Stimulated activated effector memory CD8-positive, alpha-beta T cell treated with anti-CD3 and anti-CD28 coated beads, Interleukin-12 subunit alpha, Interleukin-12 subunit beta, amount 100 ng/mL, for 72 hours (primary cell): Measurements from ENCODE around the gene BRICD5.
"Not testable (repeated sequence)": the region's sequence is repeated elsewhere in the genome, so short reads cannot be mapped to it uniquely, and the experiment has no call there.

Source experiments
- ATAC-seq: fragments of 150-1000 bp; cut with Tn5 transposase; 2 replicates; pipeline ENCODE4 v1.10.0; 2021
- DNase-seq, 2 donors: peaks; one replicate each; pipeline ENCODE4 v3.0.0; 2021 to 2022; ENCODE audit warnings: low spot score in 2 of 2
- H3K27ac Mint-ChIP-seq: one replicate; pipeline ENCODE4 v1.8.0; 2022; ENCODE audit warnings: mild to moderate bottlenecking, mixed read lengths
- H3K36me3 Mint-ChIP-seq: one replicate; pipeline ENCODE4 v1.8.0; 2022; ENCODE audit warnings: mild to moderate bottlenecking, mixed read lengths
- H3K4me1 Mint-ChIP-seq: one replicate; pipeline ENCODE4 v1.8.0; 2022; ENCODE audit warnings: mixed read lengths
- H3K4me3 Mint-ChIP-seq: one replicate; pipeline ENCODE4 v1.8.0; 2022; ENCODE audit warnings: mild to moderate bottlenecking, mixed read lengths
- H3K9me3 Mint-ChIP-seq: one replicate; pipeline ENCODE4 v1.8.0; 2022; ENCODE audit warnings: mixed read lengths

The BRICD5 gene

GRCh38 chr16:2212362-2213324, 2.0 kb upstream of the BRICD5 start:
- Mint-ChIP-seq H3K4me3 (peak overlapping the region; percentile 69), H3K4me1 (peaks cover 26% of the 10 kb centered on the region), H3K9me3 (no peaks in the 10 kb centered on the region), H3K36me3 (peaks cover 49% of the 10 kb centered on the region), H3K27ac (peak overlapping the region; percentile 84)
- DNase-seq (no peak), ATAC-seq (no peak)

DNA sequence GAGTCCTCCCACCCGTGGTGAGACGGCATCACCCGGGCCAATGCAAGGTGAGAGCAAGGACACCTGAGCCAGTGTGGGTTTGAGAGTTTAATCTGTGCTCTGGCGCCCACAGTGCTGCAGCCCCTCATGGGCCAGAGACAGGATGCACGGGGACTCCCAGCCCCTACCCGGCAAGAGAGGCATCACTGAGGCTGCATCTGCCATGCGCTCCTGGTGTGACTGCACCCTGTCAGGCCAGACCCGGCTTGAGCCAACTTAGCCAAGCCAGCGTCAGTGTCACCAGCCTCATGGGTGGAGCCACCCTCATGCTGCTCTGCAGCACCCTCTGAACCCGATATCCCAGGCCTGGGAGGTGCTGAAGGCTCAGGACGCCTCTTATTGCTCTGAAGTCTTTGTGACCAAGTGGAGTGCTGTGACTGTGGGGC, 1.3 kb upstream of the BRICD5 start:
- Mint-ChIP-seq H3K4me3 (peak overlapping the region; percentile 69), H3K27ac (peak overlapping the region; percentile 84), H3K4me1 (peaks cover 31% of the 10 kb centered on the region), H3K9me3 (no peaks in the 10 kb centered on the region), H3K36me3 (peaks cover 56% of the 10 kb centered on the region)
- DNase-seq (no peak), ATAC-seq (no peak)

DNA sequence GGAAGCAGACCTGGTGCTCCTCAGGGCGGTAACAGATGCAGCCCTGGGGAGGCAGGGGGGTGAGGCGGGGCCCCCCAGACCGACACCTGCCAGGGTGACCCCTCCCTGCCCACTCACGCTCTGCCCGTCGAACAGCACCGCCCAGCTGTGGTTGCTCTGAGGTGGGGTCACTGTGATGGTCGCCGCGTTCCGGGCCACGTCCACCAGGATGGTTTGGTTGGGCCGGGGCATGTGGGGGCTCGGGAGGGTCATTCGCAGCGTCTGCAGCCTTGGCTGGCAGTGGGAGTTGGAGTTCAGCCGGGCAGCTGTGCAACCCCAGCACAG, 692 bp downstream of the BRICD5 start:
- DNase-seq (no peak), ATAC-seq (no peak)
- H3K4me3 Mint-ChIP-seq, result no peak overlapping the region
- peaks cover 52% of the 10 kb centered on the region for H3K36me3 Mint-ChIP-seq
- H3K4me1 Mint-ChIP-seq, result peaks cover 38% of the 10 kb centered on the region
- peak overlapping the region; percentile 76 for H3K27ac Mint-ChIP-seq
- no peaks in the 10 kb centered on the region for H3K9me3 Mint-ChIP-seq

- Mint-ChIP-seq H3K9me3 (no peaks in the 10 kb centered on the region), H3K36me3 (peaks cover 51% of the 10 kb centered on the region), H3K4me1 (peaks cover 43% of the 10 kb centered on the region), H3K27ac (no peak overlapping the region), H3K4me3 (no peak overlapping the region)
- no peak for ATAC-seq
- DNase-seq, result no peak
Measured at GRCh38 chr16:2209258-2210008, 1.2 kb downstream of the BRICD5 start.

GRCh38 chr16:2208772-2209171, 1.9 kb downstream of the BRICD5 start:
- peaks cover 46% of the 10 kb centered on the region for H3K4me1 Mint-ChIP-seq
- DNase-seq, result no peak
- H3K36me3 Mint-ChIP-seq, result peaks cover 55% of the 10 kb centered on the region
- no peak for ATAC-seq
- no peak overlapping the region for H3K4me3 Mint-ChIP-seq
- no peaks in the 10 kb centered on the region for H3K9me3 Mint-ChIP-seq
- H3K27ac Mint-ChIP-seq, result no peak overlapping the region

GRCh38 chr16:2208308-2208707, 2.4 kb downstream of the BRICD5 start:
- Mint-ChIP-seq H3K4me3 (peak overlapping the region; percentile 75), H3K9me3 (no peaks in the 10 kb centered on the region), H3K27ac (no peak overlapping the region), H3K4me1 (peaks cover 47% of the 10 kb centered on the region), H3K36me3 (peaks cover 52% of the 10 kb centered on the region)
- no peak for DNase-seq
- no peak for ATAC-seq

DNA sequence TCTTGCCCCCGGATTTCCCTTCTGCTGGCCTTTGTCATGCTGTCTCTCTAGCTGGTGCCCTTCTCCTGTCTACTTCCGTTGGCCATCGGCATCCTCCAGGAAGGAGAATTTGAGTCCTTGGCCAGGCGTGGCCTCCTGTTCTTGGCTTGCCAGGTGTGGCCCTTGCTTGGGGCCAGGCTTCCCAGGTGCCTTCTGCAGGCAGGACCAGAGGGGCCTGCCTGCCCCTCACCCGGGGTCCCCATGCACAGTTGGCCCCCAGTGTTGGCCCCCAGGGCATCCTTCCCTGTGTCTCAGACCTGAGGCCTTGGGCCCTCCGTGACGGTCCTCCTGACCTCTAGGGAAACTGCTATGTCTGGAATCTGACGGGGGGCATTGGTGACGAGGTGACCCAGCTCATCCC, 2.8 kb downstream of the BRICD5 start:
- Mint-ChIP-seq H3K27ac (peak overlapping the region; percentile 69), H3K4me1 (peaks cover 44% of the 10 kb centered on the region), H3K4me3 (peak overlapping the region; percentile 75), H3K9me3 (no peaks in the 10 kb centered on the region), H3K36me3 (peaks cover 47% of the 10 kb centered on the region)
- no peak for DNase-seq
- no peak for ATAC-seq

DNA sequence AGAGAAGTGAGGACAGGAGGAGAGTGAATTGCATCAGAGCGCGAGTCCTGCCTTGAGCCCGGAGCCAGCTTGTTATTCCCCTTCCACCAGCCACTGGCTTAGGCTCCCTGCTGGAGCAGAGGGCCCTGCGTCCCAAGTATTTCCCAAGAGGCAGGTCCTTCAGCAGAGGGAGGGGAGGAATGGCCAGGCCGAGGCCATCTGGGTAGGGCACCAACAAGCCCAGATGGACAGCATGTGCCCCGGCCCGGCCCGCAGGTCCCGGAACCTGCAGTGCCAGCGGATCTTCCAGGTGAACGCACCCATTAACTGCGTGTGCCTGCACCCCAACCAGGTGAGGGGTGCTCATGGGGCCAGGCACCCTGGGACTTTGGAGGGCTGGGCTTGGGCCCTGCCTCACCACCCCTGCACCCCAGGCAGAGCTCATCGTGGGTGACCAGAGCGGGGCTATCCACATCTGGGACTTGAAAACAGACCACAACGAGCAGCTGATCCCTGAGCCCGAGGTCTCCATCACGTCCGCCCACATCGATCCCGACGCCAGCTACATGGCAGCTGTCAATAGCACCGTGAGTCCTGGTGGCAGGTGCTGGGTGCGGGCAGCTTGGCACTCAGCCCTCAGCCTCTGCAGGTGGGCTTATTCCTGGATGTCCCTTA, 3.8 kb downstream of the BRICD5 start:
- H3K4me3 Mint-ChIP-seq, result peak overlapping the region; percentile 75
- H3K9me3 Mint-ChIP-seq, result no peaks in the 10 kb centered on the region
- peaks cover 34% of the 10 kb centered on the region for H3K4me1 Mint-ChIP-seq
- ATAC-seq, result no peak
- peaks cover 39% of the 10 kb centered on the region for H3K36me3 Mint-ChIP-seq
- no peak for DNase-seq
- peak overlapping the region; percentile 80 for H3K27ac Mint-ChIP-seq

- H3K9me3 Mint-ChIP-seq, result no peaks in the 10 kb centered on the region
- peaks cover 34% of the 10 kb centered on the region for H3K36me3 Mint-ChIP-seq
- peak overlapping the region; percentile 80 for H3K27ac Mint-ChIP-seq
- H3K4me3 Mint-ChIP-seq, result peak overlapping the region; percentile 75
- ATAC-seq (no peak), DNase-seq (no peak)
- H3K4me1 Mint-ChIP-seq, result peaks cover 31% of the 10 kb centered on the region
Measured at GRCh38 chr16:2206420-2206779, 4.3 kb downstream of the BRICD5 start.

DNA sequence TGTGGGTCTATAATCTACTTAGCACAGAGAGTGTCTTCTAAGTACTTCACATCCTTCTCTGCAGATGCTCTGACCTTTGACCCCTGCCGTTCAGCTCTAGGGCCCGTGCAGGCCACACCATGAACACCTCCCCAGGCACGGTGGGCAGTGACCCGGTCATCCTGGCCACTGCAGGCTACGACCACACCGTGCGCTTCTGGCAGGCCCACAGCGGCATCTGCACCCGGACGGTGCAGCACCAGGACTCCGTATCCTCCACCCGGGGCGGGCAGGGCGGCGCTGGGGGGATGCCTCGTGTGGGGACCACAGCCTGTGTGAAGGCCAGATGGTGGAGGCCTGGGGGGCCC, 4.7 kb downstream of the BRICD5 start:
- Mint-ChIP-seq H3K27ac (peak overlapping the region; percentile 80), H3K36me3 (peaks cover 34% of the 10 kb centered on the region), H3K9me3 (no peaks in the 10 kb centered on the region), H3K4me1 (peaks cover 31% of the 10 kb centered on the region), H3K4me3 (peak overlapping the region; percentile 75)
- DNase-seq, result no peak
- ATAC-seq, result peak; percentile 3

DNA sequence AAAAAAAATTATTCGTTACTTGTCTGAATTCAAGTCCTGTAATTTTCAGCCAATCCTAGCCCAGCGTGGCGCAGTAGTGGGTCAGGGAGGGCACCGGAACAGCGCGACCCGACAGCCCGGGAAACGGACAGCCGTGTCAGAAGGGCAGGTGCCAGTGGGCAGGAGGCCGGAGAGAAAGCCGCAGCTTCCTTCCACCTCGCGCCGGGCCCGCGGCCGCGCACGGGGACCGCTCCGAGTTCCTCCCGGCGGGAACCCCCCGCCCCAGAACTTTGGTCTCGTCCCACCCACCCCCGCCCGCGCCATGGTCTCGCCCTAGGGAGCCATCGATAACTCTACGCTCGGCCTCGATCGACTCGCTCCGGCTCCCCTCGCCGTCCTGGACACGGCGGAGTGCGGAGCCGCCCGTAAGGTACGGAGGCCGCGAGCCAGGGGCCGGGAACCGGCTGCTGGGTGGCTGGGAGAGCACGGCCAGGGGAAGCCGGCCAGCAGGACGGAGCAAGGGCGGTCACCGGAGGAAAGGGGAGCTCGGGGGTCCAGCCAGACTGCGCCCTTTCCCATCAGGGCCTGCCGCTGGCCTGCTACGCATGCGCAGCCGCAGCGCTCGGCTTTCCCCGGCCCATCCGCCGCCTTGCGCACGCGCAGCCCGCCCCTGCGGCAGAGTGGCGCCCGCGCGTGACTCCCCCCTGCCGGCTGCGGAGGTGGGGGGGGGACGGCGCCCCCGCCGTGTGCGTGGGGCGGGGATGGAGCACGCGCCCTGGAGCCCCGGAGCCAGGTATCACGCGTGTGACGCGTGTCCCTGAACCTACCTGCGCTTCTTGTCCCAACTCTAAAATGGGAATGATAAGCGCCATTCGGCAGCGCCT, 5.3 kb downstream of the BRICD5 start, which contains the start of gene MLST8:
TSS of gene MLST8 (plus strand) at position 351 of the 863 bp plus-strand sequence. CDS start 632 bp downstream, outside the sequence.
- no peaks in the 10 kb centered on the region for H3K9me3 Mint-ChIP-seq

GRCh38 chr16:2204416-2205103, 6.1 kb downstream of the BRICD5 start:
- Mint-ChIP-seq H3K36me3 (peaks cover 27% of the 10 kb centered on the region), H3K4me1 (peaks cover 31% of the 10 kb centered on the region), H3K9me3 (no peaks in the 10 kb centered on the region), H3K27ac (peak overlapping the region; percentile 80), H3K4me3 (peak overlapping the region; percentile 75)
- DNase-seq, result no peak
- ATAC-seq, result no peak

More for the DNA sequence above, 5.3 kb downstream of the BRICD5 start, which contains the start of gene MLST8:
- peaks cover 32% of the 10 kb centered on the region for H3K36me3 Mint-ChIP-seq
- ATAC-seq (peak; percentile 90), DNase-seq (peak; percentile 97)
- H3K4me1 Mint-ChIP-seq, result peaks cover 31% of the 10 kb centered on the region
- peak within 1 kb of the TSS; percentile 80 for H3K27ac Mint-ChIP-seq
- H3K4me3 Mint-ChIP-seq, result peak within 1 kb of the TSS; percentile 75

DNA sequence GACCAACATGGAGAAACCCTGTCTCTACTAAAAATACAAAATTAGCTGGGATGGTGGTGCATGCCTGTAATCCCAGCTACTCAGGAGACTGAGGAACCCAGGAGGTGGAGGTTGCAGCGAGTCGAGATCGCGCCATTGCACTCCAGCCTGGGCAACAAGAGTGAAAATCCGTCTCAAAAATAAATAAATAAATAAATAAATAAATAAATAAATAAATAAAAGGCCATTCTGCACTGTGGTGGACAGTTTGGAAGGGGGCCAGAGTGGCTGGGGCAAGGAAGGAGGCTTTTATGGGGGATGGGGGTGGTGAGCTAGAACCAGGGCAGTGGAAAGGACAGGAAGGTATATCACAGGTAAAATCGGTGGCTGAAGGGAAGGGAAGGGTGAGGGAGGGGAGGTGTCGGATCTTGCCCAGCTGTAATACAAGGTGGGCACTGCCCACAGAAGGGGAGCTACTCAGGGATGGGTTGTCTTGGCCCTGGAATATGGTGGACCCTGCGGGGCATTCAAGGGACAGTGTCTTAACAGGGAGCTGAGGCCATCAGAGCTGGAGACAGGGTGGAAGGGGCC, 7.5 kb downstream of the BRICD5 start:
- not testable (repeated sequence) for DNase-seq, H3K27ac Mint-ChIP-seq, H3K9me3 Mint-ChIP-seq, ATAC-seq
- Mint-ChIP-seq H3K4me3 (peak overlapping the region; percentile 75), H3K36me3 (peaks cover 20% of the 10 kb centered on the region), H3K4me1 (peaks cover 31% of the 10 kb centered on the region)

GRCh38 chr16:2200313-2200712, 10.3 kb downstream of the BRICD5 start:
- DNase-seq, result no peak
- H3K9me3 Mint-ChIP-seq, result no peaks in the 10 kb centered on the region
- H3K4me1 Mint-ChIP-seq, result peaks cover 14% of the 10 kb centered on the region
- peaks cover 7% of the 10 kb centered on the region for H3K36me3 Mint-ChIP-seq
- H3K27ac Mint-ChIP-seq, result no peak overlapping the region
- ATAC-seq, result no peak
- H3K4me3 Mint-ChIP-seq, result no peak overlapping the region
